Posterior cingulate gyrus (tissue), 11 donors: ENCODE results near the gene MARCKSL1.
A peak's percentile ranks its signal among the peaks of the same experiment; 100 is the strongest.

Experiments used
- DNase-seq, 10 donors: peaks; one replicate each; pipeline versions ENCODE4 v3.0.0 to v3.0.0-alpha.2; 2020 to 2021; ENCODE audit warnings: mixed read lengths in 3 of 10
- intact Hi-C: fragments of 100-400 bp; cut with DNase I; formaldehyde crosslinking; loops from one replicate; pipeline ENCODE4 v1.15.1; 2023

The MARCKSL1 gene

DNA sequence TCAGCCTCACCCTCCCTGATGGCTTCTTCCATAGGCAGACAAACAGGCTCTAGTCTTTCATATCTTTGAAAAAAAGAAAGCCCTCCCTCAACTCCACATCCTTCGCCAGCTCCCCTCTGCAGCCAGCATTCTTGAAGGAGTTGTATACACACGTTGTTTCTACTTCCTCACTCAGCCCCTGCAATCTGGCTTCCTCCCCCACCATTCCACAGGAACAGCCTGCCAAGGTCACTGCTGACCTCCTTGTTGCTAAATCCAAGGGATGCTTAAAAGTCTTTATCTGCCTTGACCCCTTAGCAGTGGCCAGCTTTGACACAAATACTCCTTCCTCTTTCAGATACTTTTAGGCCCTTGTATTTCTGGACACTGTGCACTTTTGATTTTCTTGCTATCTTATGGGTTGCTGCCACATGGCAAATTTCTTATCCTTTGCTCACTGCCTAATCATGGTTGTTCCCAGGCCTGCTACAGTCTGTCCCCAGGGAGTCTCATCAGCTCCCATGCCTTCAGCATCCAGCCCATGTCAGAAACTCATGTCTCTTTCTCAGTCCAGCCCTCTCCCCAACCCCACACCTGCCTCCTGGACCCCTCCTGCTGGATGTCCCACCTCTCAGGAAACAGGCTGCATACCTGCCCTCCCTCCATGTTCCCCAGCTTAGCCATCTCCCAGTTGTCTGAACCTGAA is 18.0 kb upstream of the MARCKSL1 start:
- intact Hi-C loops: no loop called here
- DNase-seq: peak in 1 of 10 donors; percentile 52

DNA sequence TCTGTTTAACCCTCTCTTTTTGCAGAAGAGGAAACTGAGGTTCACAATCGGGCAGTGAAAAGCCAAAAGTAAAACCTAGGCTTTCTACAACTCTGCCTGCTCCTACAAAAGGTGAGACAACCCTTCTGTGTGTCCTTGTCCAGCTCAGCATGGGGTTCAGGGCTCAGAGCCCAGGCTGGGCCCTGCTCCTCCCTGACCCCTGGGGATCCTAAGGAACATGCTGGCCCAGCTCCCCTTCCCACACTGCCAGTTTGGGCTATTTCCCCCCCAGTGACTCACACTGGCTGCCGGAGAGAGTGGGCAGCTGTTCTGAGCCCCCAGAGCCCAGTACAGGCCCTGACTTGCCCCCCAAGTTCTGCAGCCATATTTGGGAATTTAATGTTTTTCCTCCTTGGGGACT is 17.4 kb upstream of the MARCKSL1 start:
- intact Hi-C loops: no loop called here
- DNase-seq: no peak

DNA sequence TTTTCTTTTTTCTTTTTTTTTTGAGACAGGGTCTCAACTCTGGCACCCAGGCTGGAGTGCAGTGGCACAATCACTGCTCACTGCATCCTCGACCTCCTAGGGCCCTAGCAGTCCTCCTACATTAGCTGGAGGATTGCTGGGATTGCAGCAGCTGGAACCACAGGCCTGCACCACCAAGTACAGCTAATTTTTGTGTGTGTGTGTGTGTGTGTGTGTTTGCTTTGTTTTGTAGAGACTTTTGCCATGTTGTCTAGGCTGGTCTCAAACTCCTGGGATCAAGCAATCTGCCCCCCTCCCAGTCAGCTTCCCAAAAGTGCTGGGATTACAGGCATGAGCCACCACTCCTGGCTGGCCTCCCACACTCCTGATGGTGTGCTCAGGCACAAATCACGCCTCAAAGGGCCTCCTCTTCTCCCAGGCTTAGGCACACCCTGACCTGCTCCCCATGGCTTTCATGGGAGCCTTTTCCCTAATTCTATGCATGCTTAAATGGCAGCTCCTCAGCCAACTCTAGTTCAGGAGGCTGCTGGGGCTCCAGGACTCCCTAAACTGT is 16.9 kb upstream of the MARCKSL1 start:
- intact Hi-C loops: no loop called here
- DNase-seq: peak in 1 of 10 donors; percentile 57

DNA sequence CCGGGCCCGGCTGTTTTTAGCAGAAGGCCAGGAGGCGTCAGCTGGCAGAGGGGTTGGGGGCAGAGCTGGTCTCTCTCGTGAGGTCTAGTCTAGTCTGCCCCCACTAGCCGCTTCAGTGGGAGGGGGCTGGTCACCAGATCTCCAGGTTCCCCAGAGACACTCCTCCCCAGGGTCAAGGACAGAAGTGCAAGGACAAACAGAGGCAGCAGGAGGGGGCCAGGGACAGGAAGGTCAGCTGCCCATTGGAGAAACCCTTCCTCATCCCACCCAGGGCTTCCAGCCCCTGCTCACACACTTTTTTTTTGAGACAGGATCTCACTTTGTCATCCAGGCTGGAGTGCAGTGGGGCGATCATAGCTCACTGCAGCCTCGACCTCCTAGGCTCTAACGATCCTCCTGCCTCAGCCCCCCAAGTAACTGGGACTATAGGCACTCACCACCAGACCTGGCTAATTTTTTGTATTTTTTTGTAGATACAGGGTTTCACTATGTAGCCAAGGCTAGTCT is 16.3 kb upstream of the MARCKSL1 start:
- intact Hi-C loops: no loop called here
- no peak for DNase-seq

DNA sequence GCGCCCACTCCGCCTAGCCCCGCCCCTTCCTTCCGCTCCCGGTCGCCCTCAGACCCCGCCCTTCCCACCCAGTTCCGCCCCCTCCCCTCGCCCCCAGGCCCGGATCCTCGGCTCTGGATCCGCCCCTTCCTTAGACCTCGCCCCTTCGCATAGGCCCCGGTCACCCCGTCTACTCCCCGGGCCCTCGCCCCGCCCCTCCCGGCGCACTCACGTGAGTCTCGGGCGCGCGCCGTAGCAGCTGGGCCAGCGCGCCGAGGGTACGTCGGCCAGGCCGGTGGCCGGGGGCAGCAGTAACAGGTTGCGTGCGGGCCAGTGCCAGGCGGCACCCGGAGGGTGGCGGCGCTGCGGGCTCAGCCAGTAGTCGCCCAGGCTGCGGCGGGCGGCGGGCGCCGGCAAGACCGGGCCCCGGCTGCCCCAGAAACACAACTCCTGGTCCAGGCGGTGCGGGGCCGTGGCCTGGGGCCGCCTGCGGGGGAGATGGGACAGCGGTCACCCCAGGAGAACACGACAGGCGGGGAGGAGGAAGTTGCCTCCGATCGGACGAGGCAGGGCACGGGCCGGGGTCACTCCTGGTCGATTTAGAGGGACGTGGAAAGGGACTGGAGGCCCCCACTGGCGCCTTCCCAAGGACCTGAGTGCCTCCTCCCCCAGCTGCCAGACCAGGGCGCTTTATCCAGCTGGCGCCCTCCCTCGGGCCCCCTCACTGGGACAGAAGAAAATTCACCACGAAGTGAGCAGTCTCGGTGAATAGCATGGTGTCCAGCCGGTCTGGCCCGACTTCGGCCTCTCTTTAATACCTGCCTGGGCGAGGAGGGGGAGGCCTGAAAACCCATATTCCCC is 15.6 kb upstream of the MARCKSL1 start:
- intact Hi-C loops: loop anchor here (1.0 kb wide), 1 partner anchor 10 kb away; no protein-coding TSS in a partner anchor
- peak; percentile 83 to 99 (median 87) for DNase-seq

DNA sequence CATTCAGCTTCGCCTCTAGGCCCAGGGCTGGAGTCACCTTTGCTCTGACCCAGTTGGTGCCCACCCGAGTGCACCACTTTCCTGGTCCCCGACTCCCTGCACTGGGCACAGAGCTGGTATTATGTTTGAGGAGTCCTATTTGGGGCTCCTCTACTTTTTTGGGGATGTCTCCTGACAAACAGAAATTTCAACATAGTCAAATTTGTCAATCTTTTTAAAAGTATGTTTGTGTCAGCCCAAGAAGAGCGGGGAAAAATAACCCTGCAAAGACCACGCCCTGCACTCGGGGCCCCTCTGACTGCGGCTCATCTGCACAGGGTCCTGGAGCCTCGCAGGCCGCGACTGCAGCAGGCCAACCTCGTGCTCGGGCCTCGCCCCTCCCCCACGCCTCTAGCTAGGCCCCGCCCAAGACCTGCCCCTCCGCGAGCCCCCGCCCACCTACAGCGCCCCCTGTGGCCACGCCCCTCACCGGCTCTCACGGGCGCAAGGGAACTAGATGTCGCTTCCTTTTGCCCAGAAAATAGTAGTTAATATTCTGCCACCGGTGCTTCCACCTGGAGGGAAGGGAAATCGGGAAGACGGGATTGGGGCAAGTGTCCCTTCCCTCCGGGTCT is 14.9 kb upstream of the MARCKSL1 start:
- DNase-seq: peak; percentile 54 to 96 (median 72)
- intact Hi-C loops: loop anchor here (1.0 kb wide), 1 partner anchor 10 kb away; no protein-coding TSS in a partner anchor

DNA sequence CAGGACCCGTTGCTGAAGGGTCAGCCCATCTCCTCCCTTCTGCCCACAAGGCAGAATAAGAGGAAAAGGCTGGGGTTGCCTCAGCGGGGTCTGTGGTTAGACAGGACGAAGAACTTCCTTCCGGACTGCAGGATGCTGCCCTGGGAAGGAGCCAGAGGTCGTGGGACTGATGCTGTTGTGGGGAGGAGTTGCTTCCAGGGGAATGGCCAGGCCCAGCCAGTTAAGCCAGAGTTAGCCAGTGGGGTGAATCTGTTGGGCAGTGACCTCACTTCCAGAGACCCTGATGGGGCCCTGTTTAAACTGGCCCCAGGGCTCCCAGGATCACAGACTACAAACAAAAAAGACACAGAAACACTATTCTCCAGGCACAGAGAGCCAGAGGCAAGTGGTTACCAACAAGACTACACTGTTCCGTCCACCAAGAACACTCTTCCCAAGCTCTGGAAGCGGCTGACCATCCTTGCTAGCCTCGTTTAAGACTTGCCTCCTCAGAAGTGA is 13.2 kb upstream of the MARCKSL1 start:
- peak in 1 of 10 donors; percentile 84 for DNase-seq
- intact Hi-C loops: no loop called here

DNA sequence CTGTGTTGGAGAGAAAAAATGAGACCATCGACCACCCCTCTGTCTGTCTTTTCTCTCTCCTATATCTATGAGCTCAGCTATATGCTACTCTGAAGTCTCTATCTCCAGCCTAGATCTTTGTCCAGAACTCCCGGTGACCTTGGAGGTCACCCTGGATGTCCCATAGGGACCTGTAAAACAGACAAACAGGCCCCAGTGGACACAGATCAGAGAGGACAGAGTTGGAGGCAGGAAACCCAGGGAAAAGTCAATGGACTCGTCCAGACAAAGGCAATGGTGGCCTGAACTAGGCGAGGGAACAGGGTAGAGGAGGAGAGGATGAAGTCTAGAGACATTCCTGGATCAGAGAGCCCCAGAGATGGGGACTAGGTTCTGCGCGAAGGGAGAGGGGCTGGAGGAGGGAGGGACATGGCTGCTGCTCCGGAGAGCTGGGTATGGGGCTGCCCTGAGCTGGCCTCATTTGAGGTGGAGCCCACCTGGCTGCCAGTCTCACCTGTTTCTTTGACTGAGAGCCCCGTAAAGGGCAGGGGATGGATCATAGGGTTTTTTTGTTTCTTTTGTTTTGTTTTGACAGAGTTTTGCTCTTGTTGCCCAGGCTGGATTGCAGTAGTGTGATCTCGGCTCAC is 10.6 kb upstream of the MARCKSL1 start:
- intact Hi-C loops: no loop called here
- peak in 2 of 10 donors; percentile 55 to 61 for DNase-seq

DNA sequence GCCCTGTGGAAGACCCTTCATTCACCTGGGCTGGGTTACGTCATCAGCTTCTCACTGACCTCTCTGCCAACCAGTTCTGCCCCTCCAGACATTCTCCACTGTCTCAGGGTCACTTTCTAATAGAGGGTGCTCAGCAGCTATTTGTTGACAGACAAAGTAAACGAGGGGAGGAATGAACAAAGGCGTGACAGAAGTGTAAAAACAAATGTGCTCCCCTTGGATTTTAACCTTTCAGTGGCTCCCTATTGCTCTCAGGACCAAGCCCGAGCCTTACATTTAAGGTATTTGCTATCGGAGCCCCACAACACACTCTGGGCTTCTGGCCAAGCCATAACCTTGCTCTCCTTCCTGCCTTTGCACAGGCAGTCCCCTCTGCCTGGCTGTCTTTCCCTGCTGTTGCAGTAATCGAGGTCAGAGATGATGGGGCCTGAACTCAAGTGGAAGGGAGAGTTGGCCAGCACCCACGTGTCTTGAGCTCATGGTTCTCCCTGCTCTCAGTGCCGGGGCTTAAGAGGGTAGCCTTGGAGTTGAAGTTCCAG is 9.3 kb upstream of the MARCKSL1 start:
- no peak for DNase-seq

DNA sequence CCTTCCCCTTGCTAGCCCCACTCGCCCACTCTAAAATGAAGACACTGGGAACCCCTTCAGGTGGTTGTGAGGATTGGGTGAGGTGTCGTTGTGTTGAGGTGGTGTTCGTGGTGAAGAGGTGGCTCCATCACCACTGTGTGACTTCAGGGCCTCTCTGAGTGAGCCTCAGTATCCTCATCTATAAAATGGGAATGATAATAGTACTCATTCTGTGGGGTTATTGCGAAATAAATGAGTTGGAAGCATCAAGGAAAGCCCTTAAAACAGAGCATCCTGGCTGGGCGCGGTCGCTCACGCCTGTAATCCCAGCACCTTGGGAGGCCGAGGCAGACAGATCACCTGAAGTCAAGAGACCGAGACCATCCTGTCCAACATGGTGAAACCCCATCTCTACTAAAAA is 6.7 kb upstream of the MARCKSL1 start:
- DNase-seq: no peak
- intact Hi-C loops: no loop called here

More for the DNA sequence above, 9.3 kb upstream of the MARCKSL1 start:
- intact Hi-C loops: no loop called here

DNA sequence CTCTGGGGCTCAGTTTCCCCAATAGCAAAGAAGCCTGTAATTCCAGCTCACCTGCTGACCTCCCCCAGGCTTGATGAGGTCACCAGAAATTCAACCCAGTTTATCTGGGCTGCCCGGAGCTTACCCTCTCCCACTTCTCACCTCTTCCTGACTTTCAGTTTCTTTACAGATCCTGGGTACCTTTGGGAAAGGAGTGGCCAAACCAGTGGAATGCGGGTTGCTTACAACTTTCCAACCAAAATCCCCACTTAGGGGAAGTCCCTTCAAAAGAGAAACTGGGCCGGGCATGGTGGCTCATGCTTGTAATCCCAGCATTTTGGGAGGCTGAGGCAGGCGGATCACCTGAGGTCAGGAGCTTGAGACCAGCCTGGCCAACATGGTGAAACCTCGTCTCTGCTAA is 5.9 kb upstream of the MARCKSL1 start:
- peak in 1 of 10 donors; percentile 18 for DNase-seq
- intact Hi-C loops: loop anchor here (1.0 kb wide), 1 partner anchor 9 kb away; no protein-coding TSS in a partner anchor

DNA sequence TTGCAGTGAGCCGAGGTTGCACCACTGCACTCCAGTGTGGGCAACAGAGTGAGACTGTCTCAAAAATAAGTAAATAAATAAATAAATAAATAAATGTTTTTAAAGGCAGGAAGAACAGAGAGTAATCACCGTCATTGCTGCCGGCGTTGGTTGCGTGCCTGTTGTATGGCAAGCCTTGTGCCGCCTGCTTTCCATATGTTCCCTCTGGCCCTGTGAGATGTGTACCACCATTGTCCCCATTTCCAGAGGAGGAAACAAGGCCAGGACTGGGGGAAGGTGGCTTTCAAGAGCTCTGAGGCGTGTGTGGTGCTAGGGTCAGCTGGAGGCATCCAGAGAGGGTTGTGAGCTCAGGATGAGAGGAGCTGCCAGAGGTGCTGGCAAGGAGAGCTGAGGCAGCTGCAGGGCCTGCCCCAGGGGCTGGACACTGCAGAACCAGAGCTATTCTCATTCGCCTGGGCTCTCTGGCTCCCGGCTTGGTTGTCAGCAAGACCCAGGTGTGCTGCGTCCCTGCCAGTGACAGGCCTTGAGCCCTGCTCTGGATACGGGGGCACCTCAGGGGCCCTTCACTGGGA is 5.2 kb upstream of the MARCKSL1 start:
- peak in 4 of 10 donors; percentile 36 to 89 (median 58) for DNase-seq
- intact Hi-C loops: loop anchor here (1.0 kb wide), 1 partner anchor 10 kb away; no protein-coding TSS in a partner anchor

DNA sequence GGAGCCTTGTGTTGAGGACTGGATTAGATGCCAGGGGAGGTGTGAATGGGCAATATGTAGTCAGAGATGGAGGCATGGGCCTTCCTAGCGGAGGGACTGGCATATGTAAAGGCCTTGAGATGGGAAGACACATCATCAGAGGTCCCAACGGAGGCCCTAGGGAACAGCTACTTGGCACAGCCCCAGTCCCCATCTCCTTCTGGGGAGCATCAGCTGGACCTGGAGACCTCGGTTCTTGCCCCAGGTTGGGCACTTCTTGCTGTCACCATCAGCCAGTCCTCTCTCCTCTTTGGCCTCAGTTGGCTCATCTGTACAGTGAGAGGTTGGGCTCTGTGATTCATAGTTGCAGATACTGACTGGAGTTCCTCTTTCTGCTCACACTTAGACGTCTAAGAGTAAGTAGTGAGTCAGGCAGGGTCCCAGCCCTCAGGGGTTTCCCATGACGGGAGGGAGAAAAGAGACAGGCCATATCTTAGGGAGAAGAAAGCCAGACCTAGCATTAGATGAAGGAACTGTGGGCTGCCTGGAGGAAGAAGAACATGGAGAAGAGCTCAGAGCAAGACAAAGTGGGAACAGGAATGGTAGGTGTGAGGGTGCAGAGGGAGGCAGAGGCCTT is 3.4 kb upstream of the MARCKSL1 start:
- peak in 1 of 10 donors; percentile 18 for DNase-seq
- intact Hi-C loops: loop anchor here (10.0 kb wide), 1 partner anchor 125 kb away; no protein-coding TSS in a partner anchor

DNA sequence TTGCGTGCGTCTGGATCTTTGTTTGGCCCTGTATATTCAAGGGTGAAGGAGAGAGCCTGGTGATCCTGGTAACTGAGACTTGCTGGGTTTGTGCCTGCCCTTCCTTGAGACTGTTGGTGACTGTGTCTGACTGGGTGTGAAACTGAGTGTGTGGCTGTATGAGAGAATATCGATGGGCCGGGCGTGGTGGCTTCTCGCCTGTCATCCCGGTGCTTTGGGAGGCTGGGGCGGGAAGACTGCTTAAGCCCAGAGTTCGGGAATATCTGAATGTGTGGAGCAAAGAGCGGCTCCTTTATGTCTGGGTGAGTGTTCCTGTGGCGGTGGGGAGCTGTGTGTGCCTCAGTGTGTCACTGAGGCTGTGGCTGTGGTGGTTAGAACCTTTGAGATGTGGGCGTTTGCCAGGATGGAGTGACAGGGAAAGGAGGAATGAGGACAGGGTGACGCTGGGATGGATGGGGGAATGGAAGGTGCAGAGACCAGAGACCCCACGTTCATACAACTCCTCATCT is 2.7 kb upstream of the MARCKSL1 start:
- intact Hi-C loops: loop anchor here (10.0 kb wide), 1 partner anchor 124 kb away; no protein-coding TSS in a partner anchor
- DNase-seq: peak in 2 of 10 donors; percentile 41 to 58

DNA sequence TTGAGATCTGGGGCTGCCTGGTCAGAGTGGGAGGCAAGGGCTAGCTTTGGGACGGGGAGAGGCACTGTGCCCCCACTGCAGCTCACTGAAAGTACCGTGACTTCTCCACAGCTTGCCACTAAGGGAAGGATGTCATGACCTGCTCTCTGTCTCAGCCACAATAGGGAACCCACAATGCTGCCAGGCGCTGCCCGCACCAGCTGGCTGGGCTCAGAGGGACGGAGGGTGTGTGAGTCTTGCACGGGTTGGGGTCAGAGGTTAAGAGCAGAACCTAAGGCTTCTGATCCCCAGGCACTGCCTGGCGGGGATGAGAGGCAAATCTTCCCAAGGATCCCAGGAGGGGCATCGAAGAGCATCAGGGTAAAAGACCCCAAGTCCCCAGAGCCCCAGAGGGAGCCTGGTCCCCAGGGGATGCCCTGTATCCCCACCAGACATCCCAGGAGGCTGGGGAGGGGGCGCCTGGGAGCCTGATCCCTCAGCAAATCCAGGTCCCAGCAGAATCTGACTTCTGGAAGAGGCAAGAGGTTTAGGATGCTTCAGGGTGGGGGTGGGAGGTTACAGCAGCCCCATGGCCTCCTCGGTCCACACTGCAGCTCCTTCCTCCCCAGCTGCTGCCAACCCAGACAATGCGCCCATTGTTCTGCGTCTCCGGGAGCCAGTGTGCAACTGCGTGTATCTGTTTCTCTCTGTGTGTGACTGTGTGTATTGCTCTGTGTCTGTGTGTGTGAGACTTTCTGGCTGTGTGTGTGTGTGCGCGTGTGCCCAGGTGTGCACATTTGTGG is 2.0 kb upstream of the MARCKSL1 start:
- peak; percentile 73 to 98 (median 88) for DNase-seq
- intact Hi-C loops: loop anchor here (10.0 kb wide), 1 partner anchor 123 kb away; no protein-coding TSS in a partner anchor

DNA sequence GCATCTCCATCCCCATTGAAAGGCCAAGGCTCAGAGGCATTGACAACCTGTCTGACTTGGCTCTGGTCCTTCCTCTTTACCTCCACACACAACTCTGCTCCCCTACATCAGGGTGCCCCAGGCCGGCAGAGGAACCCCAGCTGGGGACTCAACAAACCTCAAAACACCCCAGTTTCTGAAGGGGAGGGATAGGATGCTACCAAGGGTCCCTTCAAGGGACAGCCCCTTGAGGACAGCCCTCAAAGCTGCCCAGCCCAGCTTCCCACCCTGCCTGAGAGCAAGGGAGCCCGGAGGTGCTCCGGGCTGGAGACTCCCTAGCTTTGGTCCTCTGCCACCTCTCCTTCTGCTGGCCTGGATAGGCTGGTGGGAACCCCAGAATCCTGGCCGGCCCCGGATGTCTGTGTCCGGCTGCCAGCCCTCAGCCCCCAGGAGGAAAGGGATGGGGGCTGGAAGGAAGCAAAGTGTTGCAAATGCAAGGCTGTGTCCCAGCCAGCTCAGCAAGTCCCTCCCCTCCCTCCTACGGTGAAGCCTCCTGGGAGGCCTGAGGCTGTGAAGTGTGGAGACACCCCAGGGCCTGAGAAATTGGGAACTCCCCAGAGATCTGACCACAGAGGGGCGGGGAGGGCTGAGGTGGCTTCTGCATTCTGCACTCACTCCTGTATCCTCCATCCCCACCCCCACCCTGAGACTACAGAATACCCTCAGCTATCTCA is 1.1 kb upstream of the MARCKSL1 start:
- intact Hi-C loops: loop anchor here (10.0 kb wide), 1 partner anchor 122 kb away; no protein-coding TSS in a partner anchor
- DNase-seq: peak in 1 of 10 donors; percentile 78

DNA sequence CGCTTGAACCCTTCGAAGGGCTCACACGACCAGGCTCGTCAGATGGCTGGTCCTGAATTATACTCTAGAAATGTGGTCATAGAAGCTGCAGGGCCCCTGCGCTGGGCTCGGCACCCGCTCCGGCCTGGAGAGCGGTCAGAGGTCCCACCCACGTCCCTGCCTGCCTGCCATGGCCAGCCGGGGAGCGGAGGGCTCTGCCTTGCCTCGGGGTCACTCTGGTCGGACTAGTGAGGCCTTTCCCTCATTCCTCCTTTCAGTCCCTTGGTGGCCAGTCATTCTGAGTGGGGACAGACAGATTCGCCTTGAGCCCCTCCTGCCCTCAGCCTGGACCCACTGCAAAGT is 529 bp upstream of the MARCKSL1 start:
- DNase-seq: no peak
- intact Hi-C loops: loop anchor here (10.0 kb wide), 1 partner anchor 122 kb away; no protein-coding TSS in a partner anchor
